HEK293 (cell line): Measurements from ENCODE around the gene ARHGAP24.

Experiments
- CTCF ChIA-PET: fragments of 350-600 bp; formaldehyde crosslinking; extraction: SDS; loops from one replicate; lab custom pipeline; 2021; ENCODE audit warnings: antibody characterized with exemption; lab: Yijun Ruan, JAX
- POLR2A ChIA-PET: fragments of 300-600 bp; formaldehyde crosslinking; extraction: SDS; loops from one replicate; lab custom pipeline; 2020; ENCODE audit warnings: antibody characterized with exemption, inconsistent platforms; lab: Yijun Ruan, JAX
- H3K27ac ChIP-seq: fragments of 200-500 bp; sonication (Bioruptor generic); 2 replicates; pipeline ENCODE4 v1.5.1; 2014; ENCODE audit warnings: low read depth, low read length, control low read depth, inconsistent platforms; ENCODE audit errors: extremely low read depth
- H3K36me3 ChIP-seq, 2 experiments: fragments of 200-500 bp in 1 of 2; sonication (Bioruptor generic) in 1 of 2; 1 replicate in 1 of 2; 2 replicates in 1 of 2; pipeline ENCODE4 v1.5.1; 2014 to 2017; ENCODE audit warnings: inconsistent platforms in 2 of 2, low read length in 2 of 2; ENCODE audit not compliant: control insufficient read depth in 2 of 2, insufficient read depth in 1 of 2
- H3K4me1 ChIP-seq: fragments of 200-500 bp; sonication (Bioruptor generic); 2 replicates; pipeline ENCODE4 v1.5.1; 2014; ENCODE audit warnings: mild to moderate bottlenecking, low read length, inconsistent platforms; ENCODE audit not compliant: control insufficient read depth, insufficient read depth
- H3K4me3 ChIP-seq: 2 replicates; pipeline ENCODE4 v1.5.1; 2011; ENCODE audit warnings: low read depth, mild to moderate bottlenecking, control low read depth, low read length, moderate library complexity
- H3K9me3 ChIP-seq: fragments of 200-500 bp; sonication (Bioruptor generic); 2 replicates; pipeline ENCODE4 v1.5.1; 2014; ENCODE audit warnings: low read depth, low read length, inconsistent platforms; ENCODE audit not compliant: control insufficient read depth, insufficient read depth
- HOXA7 ChIP-seq: sonication (generic); formaldehyde crosslinking; IDR thresholded peaks from 2 replicates; pipeline ENCODE4 v1.8.1; 2022; ENCODE audit warnings: missing genetic modification reagents, borderline replicate concordance
- OVOL3 ChIP-seq: fragments of 450-650 bp; formaldehyde crosslinking; IDR thresholded peaks from 2 replicates; pipeline ENCODE4 v1.5.1; 2016; ENCODE audit warnings: missing biosample characterization, missing genetic modification characterization
- PATZ1 ChIP-seq: fragments of 450-650 bp; formaldehyde crosslinking; IDR thresholded peaks from 2 replicates; pipeline ENCODE4 v1.5.1; 2016; ENCODE audit warnings: missing biosample characterization, missing genetic modification characterization
- SALL2 ChIP-seq: fragments of 450-650 bp; formaldehyde crosslinking; IDR thresholded peaks from 2 replicates; pipeline ENCODE4 v1.5.0; 2017; ENCODE audit warnings: missing biosample characterization, mild to moderate bottlenecking, missing genetic modification characterization, borderline replicate concordance
- SCRT2 ChIP-seq: fragments of 450-650 bp; formaldehyde crosslinking; IDR thresholded peaks from 2 replicates; pipeline ENCODE4 v1.5.1; 2016; ENCODE audit warnings: missing biosample characterization, missing genetic modification characterization
- TCF7L2 ChIP-seq: IDR thresholded peaks from 2 replicates; pipeline ENCODE4 v1.6.1; 2011; ENCODE audit warnings: low read depth, mild to moderate bottlenecking, inconsistent platforms, low read length, moderate library complexity, borderline replicate concordance
- YY2 ChIP-seq: fragments of 450-650 bp; formaldehyde crosslinking; IDR thresholded peaks from 2 replicates; pipeline ENCODE4 v1.5.1; 2016; ENCODE audit warnings: missing biosample characterization, missing genetic modification characterization
- ZBTB11 ChIP-seq: fragments of 450-650 bp; formaldehyde crosslinking; conservative IDR thresholded peaks from 2 replicates; pipeline ENCODE4 v1.5.1; 2016; ENCODE audit warnings: low read depth, missing biosample characterization, missing genetic modification characterization
- ZBTB48 ChIP-seq: fragments of 450-650 bp; formaldehyde crosslinking; IDR thresholded peaks from 2 replicates; pipeline ENCODE4 v1.5.1; 2016; ENCODE audit warnings: missing biosample characterization, missing genetic modification characterization
- ZBTB6 ChIP-seq: fragments of 450-650 bp; formaldehyde crosslinking; IDR thresholded peaks from 2 replicates; pipeline ENCODE4 v1.5.1; 2017; ENCODE audit warnings: missing biosample characterization, missing genetic modification characterization
- ZFP41 ChIP-seq: fragments of 450-650 bp; formaldehyde crosslinking; IDR thresholded peaks from 2 replicates; pipeline ENCODE4 v1.5.1; 2016; ENCODE audit warnings: missing biosample characterization, missing genetic modification characterization, borderline replicate concordance
- ZFP69B ChIP-seq: fragments of 450-650 bp; formaldehyde crosslinking; IDR thresholded peaks from 2 replicates; pipeline ENCODE4 v1.5.1; 2016; ENCODE audit warnings: missing biosample characterization, missing genetic modification characterization
- ZIC2 ChIP-seq: fragments of 450-650 bp; formaldehyde crosslinking; IDR thresholded peaks from 2 replicates; pipeline ENCODE4 v1.5.1; 2016; ENCODE audit warnings: missing biosample characterization, missing genetic modification characterization
- ZNF10 ChIP-seq: fragments of 450-650 bp; formaldehyde crosslinking; IDR thresholded peaks from 2 replicates; pipeline ENCODE4 v1.5.1; 2017; ENCODE audit warnings: missing biosample characterization, missing genetic modification characterization
- ZNF148 ChIP-seq: fragments of 450-650 bp; formaldehyde crosslinking; IDR thresholded peaks from 2 replicates; pipeline ENCODE4 v1.5.0; 2017; ENCODE audit warnings: missing biosample characterization, missing genetic modification characterization, borderline replicate concordance
- ZNF18 ChIP-seq: fragments of 450-650 bp; formaldehyde crosslinking; IDR thresholded peaks from 2 replicates; pipeline ENCODE4 v1.5.1; 2016; ENCODE audit warnings: missing biosample characterization, missing genetic modification characterization
- ZNF239 ChIP-seq: fragments of 450-650 bp; formaldehyde crosslinking; IDR thresholded peaks from 2 replicates; pipeline ENCODE4 v1.5.1; 2016; ENCODE audit warnings: missing biosample characterization, missing genetic modification characterization
- ZNF280C ChIP-seq: fragments of 450-650 bp; formaldehyde crosslinking; IDR thresholded peaks from 2 replicates; pipeline ENCODE4 v1.5.1; 2016; ENCODE audit warnings: missing biosample characterization, missing genetic modification characterization
- ZNF302 ChIP-seq: fragments of 450-650 bp; formaldehyde crosslinking; IDR thresholded peaks from 2 replicates; pipeline ENCODE4 v1.5.1; 2016; ENCODE audit warnings: missing biosample characterization, missing genetic modification characterization, low read depth
- ZNF354C ChIP-seq: fragments of 450-650 bp; formaldehyde crosslinking; IDR thresholded peaks from 2 replicates; pipeline ENCODE4 v1.5.1; 2016; ENCODE audit warnings: missing biosample characterization, missing genetic modification characterization, low read depth, borderline replicate concordance
- ZNF433 ChIP-seq: fragments of 450-650 bp; formaldehyde crosslinking; IDR thresholded peaks from 2 replicates; pipeline ENCODE4 v1.5.1; 2016; ENCODE audit warnings: missing biosample characterization, missing genetic modification characterization, low read depth
- ZNF48 ChIP-seq: fragments of 450-650 bp; formaldehyde crosslinking; IDR thresholded peaks from 2 replicates; pipeline ENCODE4 v1.5.1; 2016; ENCODE audit warnings: missing biosample characterization, missing genetic modification characterization
- ZNF544 ChIP-seq: fragments of 450-650 bp; formaldehyde crosslinking; IDR thresholded peaks from 2 replicates; pipeline ENCODE4 v1.5.0; 2017; ENCODE audit warnings: missing biosample characterization, missing genetic modification characterization
- ZNF629 ChIP-seq: fragments of 450-650 bp; formaldehyde crosslinking; IDR thresholded peaks from 2 replicates; pipeline ENCODE4 v1.5.1; 2017; ENCODE audit warnings: missing biosample characterization, missing genetic modification characterization
- ZNF654 ChIP-seq: fragments of 450-650 bp; formaldehyde crosslinking; IDR thresholded peaks from 2 replicates; pipeline ENCODE4 v1.5.1; 2016; ENCODE audit warnings: low read depth, missing biosample characterization, missing genetic modification characterization
- ZXDB ChIP-seq: fragments of 450-650 bp; formaldehyde crosslinking; IDR thresholded peaks from 2 replicates; pipeline ENCODE4 v1.5.1; 2016; ENCODE audit warnings: missing biosample characterization, missing genetic modification characterization

The ARHGAP24 gene

GRCh38 chr4:85514783-85515182, 39.8 kb downstream of the ARHGAP24 start (continued):
- TF ChIP-seq ZNF18 (tag by site-specific recombination) (no peak), ZFP41 (tag by site-specific recombination) (no peak), SALL2 (no peak), ZIC2 (tag by site-specific recombination) (no peak), ZNF302 (tag by site-specific recombination) (no peak), HOXA7 (no peak), ZXDB (tag by site-specific recombination) (no peak), ZNF654 (tag by site-specific recombination) (no peak), ZBTB6 (tag by site-specific recombination) (no peak), ZNF354C (tag by site-specific recombination) (no peak), ZNF280C (tag by site-specific recombination) (no peak), YY2 (tag by site-specific recombination) (no peak), SCRT2 (tag by site-specific recombination) (no peak), ZBTB48 (tag by site-specific recombination) (no peak)

- POLR2A ChIA-PET = no interaction called here
- CTCF ChIA-PET = no interaction called here
- Histone ChIP-seq H3K36me3 (no peaks in the 10 kb centered on the region), H3K4me3 (no peak overlapping the region), H3K4me1 (no peaks in the 10 kb centered on the region), H3K27ac (no peak overlapping the region), H3K9me3 (no peaks in the 10 kb centered on the region)
- no peak for TF ChIP-seq ZNF544 (tag by site-specific recombination)
- TF ChIP-seq ZNF239 (tag by site-specific recombination) = no peak
- no peak for TF ChIP-seq ZNF629
- TF ChIP-seq ZNF48 (tag by site-specific recombination) = no peak
- TF ChIP-seq ZFP69B = no peak
- no peak for TF ChIP-seq ZNF10 (tag by site-specific recombination)
- no peak for TF ChIP-seq ZNF148 (tag by site-specific recombination)
- no peak for TF ChIP-seq ZBTB11 (tag by site-specific recombination)
- TF ChIP-seq PATZ1 = no peak
- TF ChIP-seq OVOL3 (tag by site-specific recombination) = no peak
- TF ChIP-seq TCF7L2 = no peak
- TF ChIP-seq ZNF433 (tag by site-specific recombination) = no peak
Observed at GRCh38 chr4:85515701-85516100, 40.8 kb downstream of the ARHGAP24 start.
